Hematopoietic multipotent progenitor cell treated with erythropoietin and hydrocortisone succinate and interleukin-3 and kit ligand, for 6 days (in vitro differentiated cells): ENCODE results near the gene SIGLEC12.
A peak's percentile ranks its signal among the peaks of the same experiment; 100 is the strongest.
"Not testable (repeated sequence)": the region's sequence is repeated elsewhere in the genome, so short reads cannot be mapped to it uniquely, and the experiment has no call there.

Experiments used
- DNase-seq: peaks from one replicate; pipeline ENCODE4 v3.0.0-alpha.2; 2015

SIGLEC12 gene

DNA sequence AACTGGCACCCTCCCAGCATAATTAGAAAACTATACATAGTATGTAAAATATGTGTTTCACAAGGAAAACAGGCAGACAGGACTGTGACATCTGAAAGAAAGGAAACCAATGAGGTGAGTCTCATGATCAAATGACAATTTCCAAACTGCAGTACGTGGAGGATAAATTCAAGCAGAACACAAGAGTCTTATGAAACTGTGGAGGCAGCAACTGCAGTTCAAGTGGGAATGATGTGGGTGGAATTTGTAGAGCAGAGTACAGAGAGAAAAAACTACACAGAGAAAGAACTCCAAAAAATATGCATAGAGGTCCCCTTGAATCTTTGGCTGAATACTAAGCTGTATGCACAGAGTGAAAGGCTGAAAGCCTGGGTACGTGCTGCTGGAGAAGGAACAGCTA, 20.2 kb upstream of the SIGLEC12 start:
- DNase-seq = no peak

- DNase-seq = no peak
These were observed 19.8 kb upstream of the SIGLEC12 start for GRCh38 chr19:51521357-51521756.

DNA sequence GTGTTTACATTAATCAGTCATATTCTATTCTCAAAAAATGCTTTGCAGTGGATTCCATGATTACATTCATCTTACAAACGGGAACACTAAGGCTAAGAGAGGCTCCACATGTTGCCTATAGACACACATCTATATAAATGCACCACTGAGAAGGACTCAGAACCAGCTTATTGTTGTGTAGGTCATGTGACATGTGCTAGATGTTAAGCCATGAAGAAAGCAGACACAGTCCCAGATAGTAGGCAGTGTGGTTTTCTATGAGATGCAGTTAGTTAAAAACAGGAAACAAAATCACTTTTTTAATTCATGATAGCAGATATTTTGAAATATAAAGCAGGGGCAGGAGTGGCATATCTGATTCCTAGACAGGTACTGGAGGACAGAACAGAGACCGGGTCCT, 19.1 kb upstream of the SIGLEC12 start:
- DNase-seq = peak; percentile 52

- DNase-seq = peak; percentile 91
These were observed 13.4 kb upstream of the SIGLEC12 start for GRCh38 chr19:51514866-51515481.

DNA sequence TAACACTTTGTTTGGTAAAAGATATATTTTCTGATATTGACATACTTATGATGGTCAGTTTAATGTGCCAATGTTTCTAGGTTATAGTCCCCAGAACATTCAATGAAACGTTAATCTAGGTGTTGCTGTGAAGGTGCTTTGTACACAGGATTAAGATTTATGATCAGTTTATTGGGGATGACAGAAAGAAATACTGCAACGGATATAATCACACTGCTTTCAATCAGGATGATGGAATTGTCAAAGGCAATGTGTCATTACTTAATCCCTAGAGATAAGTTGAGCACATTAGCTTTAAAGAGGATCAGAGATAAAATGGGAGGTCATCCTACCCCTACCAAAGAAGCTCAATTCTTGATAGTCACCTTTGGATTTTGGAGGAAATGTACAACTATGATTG, 12.4 kb upstream of the SIGLEC12 start:
- DNase-seq = no peak

- peak; percentile 55 for DNase-seq
These were observed 9.8 kb upstream of the SIGLEC12 start for GRCh38 chr19:51511353-51511752.

DNA sequence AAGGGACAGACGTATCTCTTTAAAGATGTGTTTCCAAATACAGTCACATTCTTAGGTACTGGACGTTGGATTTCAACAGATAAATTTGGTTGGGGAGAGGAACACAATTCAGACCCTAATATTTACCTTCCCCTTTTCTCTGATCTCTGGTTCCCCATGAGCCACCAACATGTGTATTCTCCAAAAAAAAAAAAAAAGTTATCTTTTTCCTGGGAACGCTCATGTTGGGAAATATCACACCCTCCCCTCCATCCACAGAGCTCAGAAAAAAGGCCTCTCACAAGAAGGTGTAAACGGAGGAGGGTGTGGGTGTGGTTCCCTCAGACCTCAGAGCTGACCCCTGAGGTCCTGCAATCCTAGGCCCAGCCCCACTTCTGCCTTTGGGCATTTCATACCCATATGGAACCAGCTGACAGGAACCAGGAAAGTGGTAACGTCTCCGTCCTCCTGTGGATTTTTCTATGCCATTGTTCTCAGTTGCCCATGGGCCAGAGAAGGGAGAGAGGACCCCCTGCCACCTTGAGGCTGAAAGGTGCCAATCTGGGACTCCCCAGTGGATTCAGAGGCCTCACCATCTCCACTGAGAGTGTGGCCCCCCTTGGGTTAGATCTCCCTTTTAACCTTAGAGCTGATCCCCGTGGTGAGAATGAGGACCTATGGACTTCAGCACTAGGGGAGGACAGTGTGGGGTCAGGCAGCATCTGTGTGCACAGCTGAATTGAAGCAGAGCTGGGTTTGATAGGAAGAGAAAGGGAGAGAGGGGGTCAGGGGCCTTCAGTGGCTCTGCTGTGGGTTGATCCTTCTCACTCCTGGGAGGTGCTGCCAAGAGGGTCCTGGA, 8.4 kb upstream of the SIGLEC12 start:
- no peak for DNase-seq

DNA sequence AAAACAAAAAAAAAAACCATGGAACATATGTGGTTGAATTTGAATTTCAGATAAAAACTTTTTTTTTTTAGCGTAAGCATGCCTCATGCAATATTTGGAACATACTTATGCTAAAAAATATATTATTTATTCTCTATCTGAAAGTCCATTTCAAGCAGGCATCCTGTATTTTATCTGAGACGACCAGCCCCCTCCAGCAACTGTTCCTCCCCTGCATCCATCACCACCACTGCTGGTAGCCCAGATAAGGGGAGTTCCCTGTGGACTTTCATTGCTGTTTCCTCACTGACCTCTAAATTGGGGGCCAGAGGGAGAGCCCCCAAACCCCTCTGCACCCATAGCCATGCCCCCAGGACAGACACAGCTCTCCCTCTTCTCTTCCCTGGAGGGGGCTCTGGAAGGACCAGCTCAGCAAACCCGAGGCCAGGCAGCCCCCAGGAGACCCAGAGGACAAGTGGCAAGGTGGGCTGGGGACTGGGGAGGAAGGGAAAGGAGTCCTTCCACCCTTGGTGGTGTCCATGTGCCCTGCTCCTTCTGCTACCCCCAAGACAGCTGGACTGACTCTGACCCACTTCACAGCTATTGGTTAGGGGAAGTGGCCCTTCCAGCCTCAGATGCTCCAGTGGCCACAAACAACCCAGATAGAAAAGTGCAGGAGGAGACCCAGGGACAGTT, 6.6 kb upstream of the SIGLEC12 start:
- DNase-seq = peak; percentile 88

DNA sequence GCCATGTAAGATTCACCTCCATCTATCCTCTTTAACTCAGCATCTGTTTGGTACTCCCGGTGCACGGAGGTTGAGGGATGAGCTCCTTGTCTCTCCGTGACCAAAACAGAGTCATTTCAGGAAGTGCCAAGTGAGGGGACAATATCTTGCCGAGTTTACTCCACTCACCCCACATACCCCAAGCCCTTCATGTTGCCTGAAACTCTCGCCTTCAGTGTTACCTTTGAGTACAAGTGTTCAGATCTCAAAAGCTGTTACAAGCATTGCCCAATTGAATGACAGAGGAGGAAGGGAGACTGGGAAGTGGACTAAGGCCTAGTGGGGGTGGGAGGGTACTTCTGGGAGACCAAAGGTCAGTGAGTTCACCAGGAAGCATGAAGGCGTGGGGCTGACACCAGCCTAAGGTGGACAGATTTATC, 6.0 kb upstream of the SIGLEC12 start:
- DNase-seq = no peak

DNA sequence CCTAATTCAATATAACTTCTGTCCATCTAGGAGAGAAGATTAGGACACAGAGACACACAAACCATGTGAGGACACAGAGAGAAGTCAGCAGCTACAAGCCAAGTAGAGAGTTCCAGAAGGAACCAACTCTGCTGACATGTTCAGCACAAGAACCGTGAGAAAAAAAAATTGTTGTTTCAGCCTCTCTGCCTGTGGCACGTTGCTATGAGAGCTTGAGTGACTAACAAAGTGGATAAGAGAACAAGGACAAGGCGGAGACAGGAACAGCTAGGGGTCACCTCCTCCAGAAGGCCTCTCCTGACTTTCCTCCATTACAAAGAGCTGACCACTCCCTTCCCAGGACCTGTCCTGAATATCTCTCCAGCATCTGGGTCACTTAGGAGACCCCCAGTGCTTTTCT, 5.6 kb upstream of the SIGLEC12 start:
- DNase-seq = no peak

DNA sequence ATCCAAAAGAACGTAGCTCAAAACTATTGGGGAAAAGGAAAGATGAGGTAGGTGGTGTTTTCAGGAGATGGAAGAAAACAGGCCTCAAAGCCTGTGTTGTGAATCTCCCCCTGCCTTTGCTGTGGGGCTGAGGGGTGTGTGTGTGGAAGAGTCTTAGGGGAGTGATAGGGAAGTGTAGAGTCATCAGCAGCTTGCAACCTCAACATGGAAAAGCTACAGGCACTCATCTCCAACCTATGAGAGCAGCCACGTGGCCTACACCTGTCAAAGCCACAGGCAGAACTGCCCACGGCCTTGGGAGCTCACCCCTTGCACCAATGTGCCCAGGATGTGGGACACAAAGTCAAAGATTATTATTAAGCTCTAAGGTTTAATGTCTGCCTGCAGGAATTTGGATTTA, 4.3 kb upstream of the SIGLEC12 start:
- no peak for DNase-seq

DNA sequence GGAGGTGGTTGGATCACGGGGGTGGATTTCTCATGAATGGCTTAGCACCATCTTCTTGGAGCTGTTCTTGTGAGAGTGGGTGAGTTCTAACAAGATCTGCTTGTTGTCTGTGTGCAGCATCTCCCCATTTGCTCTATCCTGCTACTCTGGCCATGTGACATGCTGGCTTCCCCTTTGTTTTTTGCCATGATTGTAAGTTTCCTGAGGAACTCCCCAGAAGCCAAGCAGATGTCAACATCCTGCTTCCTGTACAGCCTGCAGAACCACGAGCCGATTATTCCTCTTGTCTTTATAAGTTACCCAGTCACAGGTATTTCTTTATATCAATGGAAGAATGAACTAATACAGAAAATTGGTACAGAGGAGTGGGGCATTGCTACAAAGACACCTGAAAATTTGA, 2.3 kb upstream of the SIGLEC12 start:
- DNase-seq = no peak

- DNase-seq = no peak
These were observed 1.8 kb upstream of the SIGLEC12 start for GRCh38 chr19:51503286-51503817.

GRCh38 chr19:51500931-51501330, 669 bp downstream of the SIGLEC12 start:
- not testable (repeated sequence) for DNase-seq

- no peak for DNase-seq
These were observed 3.9 kb downstream of the SIGLEC12 start for GRCh38 chr19:51497666-51498065.

DNA sequence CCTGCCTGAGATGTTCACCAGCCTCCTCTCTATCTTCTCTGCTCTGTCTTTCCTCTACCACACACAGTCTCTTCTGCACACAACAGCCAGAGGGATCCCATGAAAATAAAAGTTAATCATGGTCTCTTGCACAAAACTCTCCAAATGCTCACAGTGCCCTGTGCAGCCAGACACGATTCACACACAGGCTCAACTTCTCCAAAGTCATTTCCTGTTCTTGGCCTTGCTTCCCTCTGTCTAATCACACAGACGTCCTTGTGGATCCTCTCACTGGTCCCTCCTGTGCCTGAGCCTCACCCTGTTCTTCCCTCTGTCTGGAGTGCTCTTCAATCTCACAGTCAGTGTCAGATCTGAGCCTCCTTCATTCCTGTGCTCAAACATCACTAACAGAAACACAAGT, 7.8 kb downstream of the SIGLEC12 start:
- no peak for DNase-seq

- no peak for DNase-seq
These were observed 10.0 kb downstream of the SIGLEC12 start for GRCh38 chr19:51491586-51491985.

DNA sequence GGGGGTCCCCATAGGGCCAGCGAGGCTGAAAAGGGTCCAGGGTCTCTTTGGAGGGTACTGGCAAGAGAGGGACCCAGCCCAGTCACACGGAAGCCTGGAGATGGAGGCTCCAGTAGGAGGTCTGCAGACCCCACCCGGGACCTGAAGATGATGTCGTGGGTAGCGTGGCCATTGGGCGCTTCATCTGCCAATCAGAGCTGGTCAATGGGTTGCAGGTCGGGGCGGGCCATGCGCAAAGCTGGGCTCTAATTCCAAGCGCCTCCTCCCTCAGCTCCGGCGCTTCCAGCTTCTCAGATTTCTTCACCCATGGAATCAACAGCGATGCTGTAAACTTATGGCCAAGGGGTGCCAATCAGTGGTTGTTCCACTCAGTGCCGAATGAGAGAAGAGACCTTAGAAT, 10.9 kb downstream of the SIGLEC12 start:
- DNase-seq = no peak

- no peak for DNase-seq
These were observed 12.5 kb downstream of the SIGLEC12 start for GRCh38 chr19:51489113-51489512.

DNA sequence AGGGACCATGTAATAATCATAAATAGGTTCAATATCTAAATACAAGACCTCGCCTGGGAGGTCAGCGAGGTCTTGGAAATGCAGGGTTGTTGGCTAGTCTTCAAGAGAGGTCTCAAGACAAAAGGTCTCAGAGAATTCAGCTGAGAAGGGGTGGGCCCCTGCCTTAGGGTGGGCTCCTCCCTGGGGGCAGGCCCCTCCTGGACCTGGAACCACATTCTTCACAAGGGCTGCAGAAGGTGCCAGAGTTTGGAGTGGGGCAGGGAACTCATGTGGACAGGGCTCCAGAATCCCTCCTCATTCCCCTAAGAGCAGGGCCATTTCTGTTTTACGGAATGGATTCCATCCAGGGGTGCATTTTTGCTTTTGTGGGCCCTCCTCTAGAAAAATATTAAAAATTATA, 13.1 kb downstream of the SIGLEC12 start:
- DNase-seq = no peak

GRCh38 chr19:51485960-51486660, 15.5 kb downstream of the SIGLEC12 start:
- no peak for DNase-seq

GRCh38 chr19:51480590-51480989, 21.0 kb downstream of the SIGLEC12 start:
- peak; percentile 75 for DNase-seq
